ENCODE data around the gene CHRNB1.

Gene CHRNB1

GRCh38 chr17:7415784-7416183 is 29.1 kb upstream of the CHRNB1 start:
- FAIRE-seq: no peak

GRCh38 chr17:7416323-7416722 is 28.5 kb upstream of the CHRNB1 start:
- FAIRE-seq: no peak

GRCh38 chr17:7417056-7417655 is 27.7 kb upstream of the CHRNB1 start:
- FAIRE-seq: no peak

GRCh38 chr17:7418472-7419152 is 26.2 kb upstream of the CHRNB1 start:
- FAIRE-seq: no peak

- FAIRE-seq: no peak
Observed at GRCh38 chr17:7419819-7420610, 24.8 kb upstream of the CHRNB1 start, which contains the start of gene SPEM1. Gene SPEM1 (plus strand): TSS chr17:7420324. CDS start chr17:7420385, 61 bp downstream.

- no peak for FAIRE-seq
Observed at GRCh38 chr17:7421186-7421585, 23.7 kb upstream of the CHRNB1 start.

GRCh38 chr17:7423679-7424078 is 21.2 kb upstream of the CHRNB1 start:
- no peak for FAIRE-seq

GRCh38 chr17:7425316-7425715 is 19.5 kb upstream of the CHRNB1 start, which contains the start of gene SPEM2:
Gene SPEM2 (plus strand): TSS chr17:7425616. CDS start chr17:7425689, 73 bp downstream.
- no peak for FAIRE-seq

GRCh38 chr17:7425756-7426155 is 19.1 kb upstream of the CHRNB1 start:
- no peak for FAIRE-seq

GRCh38 chr17:7426203-7426863 is 18.5 kb upstream of the CHRNB1 start:
- no peak for FAIRE-seq

- no peak for FAIRE-seq
Observed at GRCh38 chr17:7426896-7427489, 17.9 kb upstream of the CHRNB1 start.

GRCh38 chr17:7427549-7427948 is 17.3 kb upstream of the CHRNB1 start:
- FAIRE-seq: no peak

- no peak for FAIRE-seq
Observed at GRCh38 chr17:7428557-7428956, 16.3 kb upstream of the CHRNB1 start, which contains the start of gene SPEM3. Gene SPEM3 (plus strand): TSS chr17:7428857. CDS start chr17:7428903, 46 bp downstream.

GRCh38 chr17:7429722-7430121 is 15.1 kb upstream of the CHRNB1 start:
- no peak for FAIRE-seq

- FAIRE-seq: no peak
Observed at GRCh38 chr17:7431231-7431630, 13.6 kb upstream of the CHRNB1 start.

GRCh38 chr17:7432296-7432695 is 12.6 kb upstream of the CHRNB1 start:
- FAIRE-seq: no peak

- no peak for FAIRE-seq
Observed at GRCh38 chr17:7435676-7436555, 8.9 kb upstream of the CHRNB1 start.

- no peak for FAIRE-seq
Observed at GRCh38 chr17:7436556-7437368, 8.1 kb upstream of the CHRNB1 start.

GRCh38 chr17:7437369-7437863 is 7.4 kb upstream of the CHRNB1 start:
- FAIRE-seq: no peak

- no peak for FAIRE-seq
Observed at GRCh38 chr17:7437950-7438614, 6.8 kb upstream of the CHRNB1 start.
